Fibroblast of lung (primary cell): Measurements from ENCODE around the gene TANGO2. TPM values are rescaled to one million over a fixed set of nuclear protein-coding genes. Genes with fewer than 3 reads are reported as not detected.

Source experiments
- DNase-seq, 2 donors: peaks; one replicate each; pipeline versions ENCODE4 v3.0.0 to v3.0.0-alpha.2; 2010; ENCODE audit warnings: low read depth in 2 of 2
- H2AFZ ChIP-seq: 2 replicates; pipeline ENCODE4 v1.5.1; 2012; ENCODE audit warnings: low read length, control low read depth, inconsistent platforms
- H3K27ac ChIP-seq: 2 replicates; pipeline ENCODE4 v1.5.1; 2011; ENCODE audit warnings: low read length, control low read depth; ENCODE audit not compliant: insufficient read depth
- H3K27me3 ChIP-seq: 2 replicates; pipeline ENCODE4 v1.5.1; 2011; ENCODE audit warnings: mild to moderate bottlenecking, low read length; ENCODE audit not compliant: control insufficient read depth, insufficient read depth
- H3K36me3 ChIP-seq: 2 replicates; pipeline ENCODE4 v1.5.1; 2011; ENCODE audit warnings: low read length; ENCODE audit not compliant: control insufficient read depth, insufficient read depth
- H3K4me1 ChIP-seq: 2 replicates; pipeline ENCODE4 v1.5.1; 2011; ENCODE audit warnings: low read length; ENCODE audit not compliant: control insufficient read depth, insufficient read depth; ENCODE audit errors: extremely low read depth
- H3K4me2 ChIP-seq: 2 replicates; pipeline ENCODE4 v1.5.1; 2011; ENCODE audit warnings: low read length, control low read depth; ENCODE audit not compliant: insufficient read depth; ENCODE audit errors: extremely low read depth
- H3K4me3 ChIP-seq, 4 experiments: fragments of 200-600 bp in 1 of 4; sonication (generic) in 1 of 4; replicated peaks in 1 of 4; 2 replicates each; pipeline ENCODE4 v1.5.1; 2011 to 2016; ENCODE audit warnings: low read length in 4 of 4, low read depth in 3 of 4, mild to moderate bottlenecking in 3 of 4, control low read depth in 2 of 4, inconsistent platforms in 1 of 4, mixed read lengths in 1 of 4; ENCODE audit not compliant: insufficient read depth in 1 of 4; ENCODE audit errors: control extremely low read depth in 1 of 4
- H3K79me2 ChIP-seq: 2 replicates; pipeline ENCODE4 v1.5.1; 2012; ENCODE audit warnings: mild to moderate bottlenecking, low read length, inconsistent platforms; ENCODE audit not compliant: control insufficient read depth, insufficient read depth
- H3K9ac ChIP-seq: 2 replicates; pipeline ENCODE4 v1.5.1; 2011; ENCODE audit warnings: mild to moderate bottlenecking, low read length, control low read depth; ENCODE audit not compliant: insufficient read depth
- H3K9me3 ChIP-seq: 2 replicates; pipeline ENCODE4 v1.5.1; 2012; ENCODE audit warnings: low read depth, low read length; ENCODE audit not compliant: control insufficient read depth, insufficient read depth
- H4K20me1 ChIP-seq: 2 replicates; pipeline ENCODE4 v1.5.1; 2011; ENCODE audit warnings: low read length; ENCODE audit not compliant: control insufficient read depth, insufficient read depth; ENCODE audit errors: extremely low read depth
- CTCF ChIP-seq, 2 donors: IDR thresholded peaks in 1 of 2; conservative IDR thresholded peaks in 1 of 2; 1 replicate in 1 of 2; 2 replicates in 1 of 2; pipeline ENCODE4 v1.5.1; 2011 to 2012; ENCODE audit warnings: low read length in 2 of 2, control low read depth in 1 of 2, inconsistent platforms in 1 of 2, low read depth in 1 of 2, mild to moderate bottlenecking in 1 of 2
- EZH2 ChIP-seq: IDR thresholded peaks from 2 replicates; pipeline ENCODE4 v1.5.1; 2012; ENCODE audit warnings: low read length, control low read depth, mild to moderate bottlenecking; ENCODE audit errors: missing control alignments
- polyA plus RNA-seq, 2 donors: library from polyadenylated mRNA; depleted of rRNA in 1 of 2; stranded (reverse) in 1 of 2; unstranded in 1 of 2; fragments of >200 nt; gene quantifications; 2 replicates each; pipeline ENCODE4 v1.2.1, GENCODE V29; 2011 to 2012; ENCODE audit warnings: missing spikeins in 1 of 2
- total RNA-seq: library from RNA; depleted of rRNA; stranded (reverse); fragments of >200 nt; gene quantifications from 2 replicates; pipeline ENCODE4 v1.2.1, GENCODE V29; 2014

The TANGO2 gene
- total and polyA plus RNA-seq, 2 donors (not counting 1 experiment from before 2014, with no cell fraction given) = 28.3 to 52.8 TPM

DNA sequence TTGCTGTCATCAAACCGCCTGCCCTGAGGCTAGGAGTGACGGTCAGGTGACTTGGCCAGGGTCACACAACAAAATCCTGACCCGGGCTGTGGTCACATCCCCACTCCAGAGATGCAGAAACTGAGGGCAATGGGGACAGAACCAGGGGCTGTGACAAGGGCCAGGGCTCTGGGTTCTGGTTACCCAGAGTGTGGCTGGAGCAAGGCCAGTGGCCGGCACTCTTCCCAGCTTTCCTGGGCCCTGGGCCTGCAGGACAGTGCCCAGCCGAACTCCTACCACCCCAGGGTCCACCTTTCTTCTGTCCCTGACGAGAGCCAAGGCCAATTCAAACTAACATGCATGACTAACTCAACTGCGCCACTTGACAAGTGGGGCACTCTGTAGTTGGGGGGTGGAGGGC, 40.1 kb upstream of the TANGO2 start:
- H3K4me2 ChIP-seq = no peak overlapping the region
- no peak overlapping the region for H3K27ac ChIP-seq
- DNase-seq = no peak
- peaks cover 3% of the 10 kb centered on the region for H3K36me3 ChIP-seq
- no peak overlapping the region for H3K4me3 ChIP-seq
- TF ChIP-seq EZH2 (no peak), CTCF (conservative IDR thresholded peaks at IDR 0.05 in 1 of 2, IDR thresholded peaks at IDR 0.05 in 1 of 2; ENCODE audit: low read depth in 1 of 2, low read length in 2 of 2) (no peak)
- H2AFZ ChIP-seq = no peak overlapping the region
- H3K9ac ChIP-seq = no peak overlapping the region
- H3K27me3 ChIP-seq = no peaks in the 10 kb centered on the region
- H3K9me3 ChIP-seq = no peaks in the 10 kb centered on the region
- H4K20me1 ChIP-seq = no peaks in the 10 kb centered on the region
- H3K4me1 ChIP-seq = peaks cover 11% of the 10 kb centered on the region
- H3K79me2 ChIP-seq = no peaks in the 10 kb centered on the region

GRCh38 chr22:19981171-19981960, 39.5 kb upstream of the TANGO2 start:
- no peak overlapping the region for H3K27ac ChIP-seq
- DNase-seq = no peak
- no peaks in the 10 kb centered on the region for H3K27me3 ChIP-seq
- H3K4me2 ChIP-seq = no peak overlapping the region
- peaks cover 11% of the 10 kb centered on the region for H3K4me1 ChIP-seq
- no peaks in the 10 kb centered on the region for H3K9me3 ChIP-seq
- peaks cover 3% of the 10 kb centered on the region for H3K36me3 ChIP-seq
- no peak overlapping the region for H2AFZ ChIP-seq
- H3K4me3 ChIP-seq = no peak overlapping the region
- TF ChIP-seq CTCF (conservative IDR thresholded peaks at IDR 0.05 in 1 of 2, IDR thresholded peaks at IDR 0.05 in 1 of 2; ENCODE audit: low read depth in 1 of 2, low read length in 2 of 2) (no peak), EZH2 (no peak)
- H3K9ac ChIP-seq = no peak overlapping the region
- H4K20me1 ChIP-seq = no peaks in the 10 kb centered on the region
- no peaks in the 10 kb centered on the region for H3K79me2 ChIP-seq

- Histone ChIP-seq H3K4me1 (peaks cover 11% of the 10 kb centered on the region), H3K36me3 (peaks cover 3% of the 10 kb centered on the region), H3K9ac (no peak overlapping the region), H2AFZ (no peak overlapping the region), H3K79me2 (no peaks in the 10 kb centered on the region), H3K27ac (no peak overlapping the region), H3K27me3 (no peaks in the 10 kb centered on the region), H3K4me3 (no peak overlapping the region), H4K20me1 (no peaks in the 10 kb centered on the region), H3K9me3 (no peaks in the 10 kb centered on the region), H3K4me2 (no peak overlapping the region)
- TF ChIP-seq CTCF (conservative IDR thresholded peaks at IDR 0.05 in 1 of 2, IDR thresholded peaks at IDR 0.05 in 1 of 2; ENCODE audit: low read depth in 1 of 2, low read length in 2 of 2) = no peak
- TF ChIP-seq EZH2 = no peak
- DNase-seq = no peak
Measured at GRCh38 chr22:19981961-19982920, 38.7 kb upstream of the TANGO2 start.
